GM18499 (cell line): Measurements from ENCODE around the gene PIANP.
"Not testable (repeated sequence)": the region's sequence is repeated elsewhere in the genome, so short reads cannot be mapped to it uniquely, and the experiment has no call there.

ENCODE experiments used
- ATAC-seq: cut with Tn5 transposase; IDR thresholded peaks from one replicate; pipeline ENCODE4 v1.9.1; 2021; ENCODE audit warnings: moderate number of reproducible peaks; ENCODE audit not compliant: insufficient read depth, unreplicated experiment

The PIANP gene

GRCh38 chr12:6708960-6709394, 8.4 kb upstream of the PIANP start:
- ATAC-seq, result no peak

GRCh38 chr12:6708351-6708750, 7.7 kb upstream of the PIANP start:
- ATAC-seq, result not testable (repeated sequence)

GRCh38 chr12:6703631-6704030, 3.0 kb upstream of the PIANP start:
- no peak for ATAC-seq

GRCh38 chr12:6701078-6701768, 608 bp upstream of the PIANP start:
- ATAC-seq, result no peak

GRCh38 chr12:6699989-6700645, 498 bp downstream of the PIANP start:
- no peak for ATAC-seq

- ATAC-seq, result no peak
These were observed 1.2 kb downstream of the PIANP start for GRCh38 chr12:6699259-6699988.

GRCh38 chr12:6698352-6699046, 2.1 kb downstream of the PIANP start:
- ATAC-seq, result no peak

GRCh38 chr12:6697584-6698351, 2.8 kb downstream of the PIANP start:
- no peak for ATAC-seq

- ATAC-seq, result no peak
These were observed 3.7 kb downstream of the PIANP start for GRCh38 chr12:6696690-6697583.

GRCh38 chr12:6695313-6696045, 5.1 kb downstream of the PIANP start:
- no peak for ATAC-seq

GRCh38 chr12:6694701-6695100, 5.9 kb downstream of the PIANP start:
- no peak for ATAC-seq

- no peak for ATAC-seq
These were observed 6.7 kb downstream of the PIANP start for GRCh38 chr12:6693832-6694355.

GRCh38 chr12:6692888-6693287, 7.7 kb downstream of the PIANP start:
- ATAC-seq, result no peak

GRCh38 chr12:6691473-6691872, 9.1 kb downstream of the PIANP start:
- ATAC-seq, result no peak

GRCh38 chr12:6688999-6689882, 11.4 kb downstream of the PIANP start, which contains the start of gene ZNF384:
ZNF384 (minus strand) TSS chr12:6689375; CDS start chr12:6679520, 9,855 bp downstream.
- ATAC-seq, result no peak

GRCh38 chr12:6688543-6688998, 12.0 kb downstream of the PIANP start:
- no peak for ATAC-seq

GRCh38 chr12:6685814-6686213, 14.8 kb downstream of the PIANP start:
- no peak for ATAC-seq
